Activated T-cell treated with anti-CD3 and anti-CD28 coated beads, Interleukin-2, amount 50 U/mL, for 72 hours (primary cell): Measurements from ENCODE around the gene CLDN16. TPM values are rescaled to one million over a fixed set of nuclear protein-coding genes. Genes with fewer than 3 reads are reported as not detected.
A peak's percentile ranks its signal among the peaks of the same experiment; 100 is the strongest.

ENCODE experiments used
- ATAC-seq, 2 donors: fragments of 150-1000 bp; cut with Tn5 transposase; replicated peaks in 1 of 2; 2 replicates each; pipeline ENCODE4 v1.10.0; 2021; ENCODE audit warnings: moderate library complexity in 2 of 2, mild to moderate bottlenecking in 1 of 2
- DNase-seq, 2 donors: peaks; one replicate each; pipeline ENCODE4 v3.0.0; 2021 to 2022; ENCODE audit warnings: mixed read lengths in 1 of 2
- H3K27ac Mint-ChIP-seq: one replicate; pipeline ENCODE4 v1.8.0; 2022; ENCODE audit warnings: mild to moderate bottlenecking, moderate library complexity, mixed read lengths
- H3K27me3 Mint-ChIP-seq: one replicate; pipeline ENCODE4 v1.8.0; 2022; ENCODE audit warnings: low read depth, mixed read lengths
- H3K36me3 Mint-ChIP-seq, 2 donors: one replicate each; pipeline ENCODE4 v1.8.0; 2022; ENCODE audit warnings: mixed read lengths in 2 of 2, mild to moderate bottlenecking in 1 of 2; ENCODE audit not compliant: insufficient read depth in 2 of 2
- H3K4me1 Mint-ChIP-seq: one replicate; pipeline ENCODE4 v1.8.0; 2022; ENCODE audit warnings: low read depth, mixed read lengths
- H3K4me3 Mint-ChIP-seq, 2 donors: one replicate each; pipeline ENCODE4 v1.8.0; 2022; ENCODE audit warnings: mild to moderate bottlenecking in 2 of 2, mixed read lengths in 2 of 2, moderate library complexity in 2 of 2
- H3K9me3 Mint-ChIP-seq, 2 donors: one replicate each; pipeline ENCODE4 v1.8.0; 2022; ENCODE audit warnings: mixed read lengths in 2 of 2
- total RNA-seq, 2 donors: library from RNA; stranded (reverse); gene quantifications; one replicate each; pipeline ENCODE4 v1.2.3, GENCODE V29; 2022

The CLDN16 gene
- total RNA-seq, 2 donors from 2014 or later: 0.29 TPM; not detected in 1

- ATAC-seq: no peak
- Mint-ChIP-seq H3K27me3 (peaks cover 20% of the 10 kb centered on the region), H3K9me3 (no peaks in the 10 kb centered on the region), H3K27ac (no peak overlapping the region), H3K36me3 (no peaks in the 10 kb centered on the region), H3K4me1 (no peaks in the 10 kb centered on the region), H3K4me3 (no peak overlapping the region)
- DNase-seq: no peak
Measured at GRCh38 chr3:190362258-190362657, 25.7 kb upstream of the CLDN16 start.

- Mint-ChIP-seq H3K4me3 (no peak overlapping the region), H3K9me3 (no peaks in the 10 kb centered on the region), H3K27me3 (peaks cover 7% of the 10 kb centered on the region), H3K36me3 (no peaks in the 10 kb centered on the region), H3K4me1 (no peaks in the 10 kb centered on the region), H3K27ac (no peak overlapping the region)
- ATAC-seq (no peak), DNase-seq (no peak)
Measured at GRCh38 chr3:190366133-190366532, 21.8 kb upstream of the CLDN16 start.

GRCh38 chr3:190368881-190369280 lies 19.1 kb upstream of the CLDN16 start:
- Mint-ChIP-seq H3K4me1 (no peaks in the 10 kb centered on the region), H3K36me3 (no peaks in the 10 kb centered on the region), H3K27ac (no peak overlapping the region), H3K9me3 (no peaks in the 10 kb centered on the region), H3K27me3 (no peaks in the 10 kb centered on the region), H3K4me3 (no peak overlapping the region)
- DNase-seq: no peak
- ATAC-seq: no peak

- ATAC-seq: no peak
- Mint-ChIP-seq H3K4me1 (no peaks in the 10 kb centered on the region), H3K9me3 (no peaks in the 10 kb centered on the region), H3K27ac (no peak overlapping the region), H3K36me3 (no peaks in the 10 kb centered on the region), H3K27me3 (no peaks in the 10 kb centered on the region), H3K4me3 (no peak overlapping the region)
- DNase-seq: no peak
Measured at GRCh38 chr3:190369668-190370295, 18.2 kb upstream of the CLDN16 start.

- Mint-ChIP-seq H3K36me3 (no peaks in the 10 kb centered on the region), H3K9me3 (no peaks in the 10 kb centered on the region)
Measured at GRCh38 chr3:190370369-190370768, 17.6 kb upstream of the CLDN16 start.

GRCh38 chr3:190371152-190371551 lies 16.8 kb upstream of the CLDN16 start:
- ATAC-seq: no peak
- Mint-ChIP-seq H3K4me3 (no peak overlapping the region), H3K9me3 (no peaks in the 10 kb centered on the region), H3K4me1 (no peaks in the 10 kb centered on the region), H3K27me3 (no peaks in the 10 kb centered on the region), H3K27ac (no peak overlapping the region), H3K36me3 (no peaks in the 10 kb centered on the region)
- no peak for DNase-seq

More at GRCh38 chr3:190370369-190370768, 17.6 kb upstream of the CLDN16 start:
- Mint-ChIP-seq H3K4me1 (no peaks in the 10 kb centered on the region), H3K27me3 (no peaks in the 10 kb centered on the region), H3K4me3 (no peak overlapping the region), H3K27ac (no peak overlapping the region)
- no peak for ATAC-seq
- no peak for DNase-seq

GRCh38 chr3:190375246-190375645 lies 12.7 kb upstream of the CLDN16 start:
- no peaks in the 10 kb centered on the region for H3K36me3 Mint-ChIP-seq
- H3K4me1 Mint-ChIP-seq: no peaks in the 10 kb centered on the region
- no peak overlapping the region for H3K4me3 Mint-ChIP-seq
- H3K27me3 Mint-ChIP-seq: peaks cover 20% of the 10 kb centered on the region
- DNase-seq (no peak), ATAC-seq (no peak)
- H3K9me3 Mint-ChIP-seq: peaks cover 0 to 3% of the 10 kb centered on the region in 2 donors
- no peak overlapping the region for H3K27ac Mint-ChIP-seq

GRCh38 chr3:190375671-190376070 lies 12.3 kb upstream of the CLDN16 start:
- DNase-seq (no peak), ATAC-seq (no peak)
- H3K36me3 Mint-ChIP-seq: no peaks in the 10 kb centered on the region
- no peak overlapping the region for H3K27ac Mint-ChIP-seq
- H3K4me3 Mint-ChIP-seq: no peak overlapping the region
- H3K27me3 Mint-ChIP-seq: peaks cover 22% of the 10 kb centered on the region
- H3K9me3 Mint-ChIP-seq: peaks cover 0 to 4% of the 10 kb centered on the region in 2 donors
- H3K4me1 Mint-ChIP-seq: no peaks in the 10 kb centered on the region

- no peak for ATAC-seq
- peaks cover 22% of the 10 kb centered on the region for H3K27me3 Mint-ChIP-seq
- no peak overlapping the region for H3K4me3 Mint-ChIP-seq
- no peak for DNase-seq
- peaks cover 15% of the 10 kb centered on the region for H3K4me1 Mint-ChIP-seq
- H3K27ac Mint-ChIP-seq: no peak overlapping the region
- H3K9me3 Mint-ChIP-seq: peaks cover 0 to 4% of the 10 kb centered on the region in 2 donors
- H3K36me3 Mint-ChIP-seq: no peaks in the 10 kb centered on the region
Measured at GRCh38 chr3:190378240-190378891, 9.6 kb upstream of the CLDN16 start.

GRCh38 chr3:190380184-190380583 lies 7.8 kb upstream of the CLDN16 start:
- Mint-ChIP-seq H3K36me3 (no peaks in the 10 kb centered on the region), H3K4me3 (no peak overlapping the region), H3K27ac (no peak overlapping the region), H3K27me3 (peaks cover 22% of the 10 kb centered on the region), H3K4me1 (peaks cover 15% of the 10 kb centered on the region), H3K9me3 (peaks cover 0 to 4% of the 10 kb centered on the region in 2 donors)
- DNase-seq: no peak
- no peak for ATAC-seq

- Mint-ChIP-seq H3K27ac (no peak overlapping the region), H3K4me1 (peaks cover 15% of the 10 kb centered on the region), H3K27me3 (peaks cover 22% of the 10 kb centered on the region), H3K36me3 (no peaks in the 10 kb centered on the region), H3K4me3 (no peak overlapping the region), H3K9me3 (peaks cover 0 to 4% of the 10 kb centered on the region in 2 donors)
- no peak for ATAC-seq
- no peak for DNase-seq
Measured at GRCh38 chr3:190381441-190381840, 6.5 kb upstream of the CLDN16 start.

GRCh38 chr3:190382082-190382481 lies 5.9 kb upstream of the CLDN16 start:
- Mint-ChIP-seq H3K36me3 (no peaks in the 10 kb centered on the region), H3K27me3 (peaks cover 16% of the 10 kb centered on the region), H3K4me1 (peaks cover 15% of the 10 kb centered on the region), H3K4me3 (peak overlapping the region; percentile 5 to 18), H3K9me3 (peaks cover 0 to 4% of the 10 kb centered on the region in 2 donors), H3K27ac (no peak overlapping the region)
- DNase-seq (peak in 1 of 2 donors; percentile 6), ATAC-seq (peak; percentile 88 to 94)

GRCh38 chr3:190384309-190384756 lies 3.6 kb upstream of the CLDN16 start:
- peaks cover 15% of the 10 kb centered on the region for H3K4me1 Mint-ChIP-seq
- peaks cover 7% of the 10 kb centered on the region for H3K27me3 Mint-ChIP-seq
- ATAC-seq (peak; percentile 45 to 47), DNase-seq (no peak)
- no peaks in the 10 kb centered on the region for H3K36me3 Mint-ChIP-seq
- no peak overlapping the region for H3K27ac Mint-ChIP-seq
- peaks cover 0 to 4% of the 10 kb centered on the region in 2 donors for H3K9me3 Mint-ChIP-seq
- H3K4me3 Mint-ChIP-seq: no peak overlapping the region
